HAP-1 (cell line): Measurements from ENCODE around the gene DCK.
"Not testable (repeated sequence)": the region's sequence is repeated elsewhere in the genome, so short reads cannot be mapped to it uniquely, and the experiment has no call there.

Experiments used
- DNase-seq, 2 experiments: peaks; one replicate each; pipeline ENCODE4 v3.0.0-alpha.2; 2016 to 2020; ENCODE audit warnings: low spot score in 2 of 2
- H3K27me3 ChIP-seq: fragments of 250-450 bp; sonication (Bioruptor Pico); 2 replicates; pipeline ENCODE4 v1.5.1; 2020; ENCODE audit warnings: low read depth, mild to moderate bottlenecking, moderate library complexity
- H3K36me3 ChIP-seq: fragments of 250-450 bp; sonication (Bioruptor Pico); replicated peaks from 2 replicates; pipeline ENCODE4 v1.5.1; 2020; ENCODE audit warnings: mild to moderate bottlenecking
- H3K4me1 ChIP-seq: fragments of 250-450 bp; sonication (Bioruptor Pico); 2 replicates; pipeline ENCODE4 v1.5.1; 2020; ENCODE audit warnings: mild to moderate bottlenecking
- H3K4me3 ChIP-seq: fragments of 250-450 bp; sonication (Bioruptor Pico); 2 replicates; pipeline ENCODE4 v1.5.1; 2020; ENCODE audit warnings: mild to moderate bottlenecking, moderate library complexity
- H3K9me3 ChIP-seq: fragments of 250-450 bp; sonication (Bioruptor Pico); 2 replicates; pipeline ENCODE4 v1.5.1; 2020; ENCODE audit warnings: mild to moderate bottlenecking, moderate library complexity
- in situ Hi-C: fragments of 300-500 bp; cut with MboI; formaldehyde crosslinking; loops from 3 replicates; pipeline ENCODE4 v1.14.3; 2020; ENCODE audit warnings: low sequenced_read_pairs, inconsistent platforms, mixed read lengths

The DCK gene

DNA sequence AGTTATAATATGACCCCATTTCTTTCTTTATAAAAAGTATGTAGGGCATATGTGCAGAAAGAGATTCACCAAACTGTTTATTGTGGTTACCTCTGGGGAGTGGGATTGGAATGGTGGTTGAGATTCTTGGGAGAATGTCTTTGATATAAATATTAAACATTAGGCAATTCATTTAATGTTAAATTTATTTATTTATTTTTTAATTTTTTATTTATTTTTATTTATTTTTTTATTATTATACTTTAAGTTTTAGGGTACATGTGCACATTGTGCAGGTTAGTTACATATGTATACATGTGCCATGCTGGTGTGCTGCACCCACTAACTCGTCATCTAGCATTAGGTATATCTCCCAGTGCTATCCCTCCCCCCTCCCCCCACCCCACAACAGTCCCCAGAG is 60.2 kb downstream of the DCK start:
- H3K27me3 ChIP-seq, DNase-seq, H3K9me3 ChIP-seq, H3K36me3 ChIP-seq, H3K4me3 ChIP-seq, in situ Hi-C loops, H3K4me1 ChIP-seq: not testable (repeated sequence)

DNA sequence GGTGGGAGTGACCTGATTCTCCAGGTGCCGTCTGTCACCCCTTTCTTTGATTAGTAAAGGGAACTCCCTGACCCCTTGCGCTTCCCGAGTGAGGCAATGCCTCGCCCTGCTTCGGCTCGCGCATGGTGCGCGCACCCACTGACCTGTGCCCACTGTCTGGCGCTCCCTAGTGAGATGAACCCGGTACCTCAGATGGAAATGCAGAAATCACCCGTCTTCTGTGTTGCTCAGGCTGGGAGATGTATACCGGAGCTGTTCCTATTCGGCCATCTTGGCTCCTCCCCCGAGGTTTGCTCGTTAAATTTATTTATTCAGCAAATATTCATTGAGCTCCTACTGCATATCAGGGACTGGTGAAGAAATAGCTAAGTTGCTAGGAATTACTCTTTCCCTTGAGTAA is 66.1 kb downstream of the DCK start:
- H3K4me1 ChIP-seq, H3K27me3 ChIP-seq, DNase-seq, H3K9me3 ChIP-seq, H3K4me3 ChIP-seq, H3K36me3 ChIP-seq, in situ Hi-C loops: not testable (repeated sequence)

DNA sequence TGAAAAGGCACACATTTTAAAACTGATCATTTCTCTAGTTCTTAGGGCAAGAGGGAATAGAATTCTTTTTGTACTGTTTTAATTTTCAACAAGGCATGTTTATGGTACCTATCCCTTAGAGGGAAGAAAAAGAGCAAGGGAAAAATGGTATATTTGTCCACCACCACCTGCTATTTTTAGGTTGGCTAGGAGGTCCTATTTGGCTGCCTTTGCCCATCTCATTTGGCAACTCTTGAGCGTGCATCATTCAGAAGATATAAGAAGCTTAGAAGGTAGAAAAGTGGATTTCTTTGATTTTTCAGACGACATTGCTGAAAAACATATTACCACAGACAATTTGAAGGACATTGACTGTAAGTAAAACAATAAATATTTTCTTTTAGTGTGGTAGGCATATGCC is 69.0 kb downstream of the DCK start:
- H3K9me3 ChIP-seq = no peaks in the 10 kb centered on the region
- no peaks in the 10 kb centered on the region for H3K36me3 ChIP-seq
- H3K4me1 ChIP-seq = no peaks in the 10 kb centered on the region
- H3K27me3 ChIP-seq = no peaks in the 10 kb centered on the region
- DNase-seq = no peak
- H3K4me3 ChIP-seq = no peak overlapping the region
- in situ Hi-C loops = no loop called here

DNA sequence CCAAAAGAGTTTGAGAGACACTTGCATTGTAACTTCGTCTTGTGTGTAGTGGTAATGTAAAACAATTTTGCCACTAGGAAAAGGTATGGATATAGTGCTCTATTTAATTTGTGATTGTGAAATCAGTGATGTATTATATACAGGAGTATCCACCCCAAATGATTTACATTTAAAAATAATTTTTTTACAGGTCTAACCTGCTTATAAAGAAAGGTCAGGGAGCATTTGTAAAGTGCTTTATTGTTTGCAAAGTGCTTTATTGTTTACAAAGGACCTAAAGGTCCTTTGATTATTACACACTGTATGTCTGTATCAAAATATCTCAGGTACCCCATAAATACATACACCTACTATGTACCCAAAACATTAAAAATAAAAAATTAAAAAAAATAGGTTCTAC is 70.3 kb downstream of the DCK start:
- H3K36me3 ChIP-seq = no peaks in the 10 kb centered on the region
- no peak overlapping the region for H3K4me3 ChIP-seq
- H3K27me3 ChIP-seq = no peaks in the 10 kb centered on the region
- in situ Hi-C loops = no loop called here
- H3K9me3 ChIP-seq = no peaks in the 10 kb centered on the region
- H3K4me1 ChIP-seq = no peaks in the 10 kb centered on the region
- DNase-seq = no peak

DNA sequence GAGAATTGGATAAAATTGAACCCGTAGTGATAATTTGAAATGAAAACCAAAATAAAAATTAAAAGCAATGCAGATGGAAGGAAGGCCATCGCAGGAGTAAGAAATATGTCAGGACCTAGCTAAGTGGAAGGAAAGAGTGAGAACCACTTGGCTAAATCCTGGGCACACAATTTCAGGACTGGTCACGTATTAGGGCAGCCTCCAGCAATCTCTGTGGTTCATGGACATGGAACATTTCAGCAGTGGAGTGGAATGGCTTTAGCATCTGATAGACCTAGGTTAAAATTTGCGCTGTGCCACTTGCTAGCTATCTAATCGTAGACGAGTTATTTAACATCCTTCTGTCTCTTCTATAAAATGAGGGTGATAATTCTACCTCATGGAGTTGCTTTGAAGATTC is 71.1 kb downstream of the DCK start:
- Histone ChIP-seq H3K4me1 (no peaks in the 10 kb centered on the region), H3K4me3 (no peak overlapping the region), H3K27me3 (0 out of 2 replicates have a peak, but pooled peaks cover 3% of the 10 kb centered on the region), H3K9me3 (no peaks in the 10 kb centered on the region), H3K36me3 (no peaks in the 10 kb centered on the region)
- no peak for DNase-seq
- in situ Hi-C loops = no loop called here

DNA sequence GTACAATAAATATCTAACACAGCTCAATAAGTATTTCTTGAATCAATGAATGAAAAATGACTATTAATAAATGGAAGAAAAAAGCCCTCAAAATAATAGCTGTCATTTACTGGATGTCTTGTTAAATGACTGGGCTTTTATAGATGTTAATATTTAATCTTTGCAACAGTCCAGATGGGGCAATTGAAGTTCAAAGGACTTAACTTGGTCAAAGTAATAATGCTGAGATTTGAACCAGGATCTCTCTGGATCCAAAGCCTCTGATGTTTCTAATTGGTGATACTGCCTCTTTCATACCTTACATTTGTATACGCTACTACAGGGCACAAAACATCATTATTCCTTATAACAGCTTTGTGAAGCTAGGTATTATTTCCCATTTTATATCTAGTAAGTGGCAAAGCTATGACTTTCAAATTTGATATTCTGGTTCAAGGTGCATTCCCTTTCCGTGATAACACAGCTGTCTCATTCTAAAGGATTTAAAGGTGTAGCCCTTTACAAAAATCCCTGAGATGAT is 72.6 kb downstream of the DCK start:
- DNase-seq = no peak
- Histone ChIP-seq H3K4me1 (no peaks in the 10 kb centered on the region), H3K36me3 (no peaks in the 10 kb centered on the region), H3K4me3 (no peak overlapping the region), H3K27me3 (0 out of 2 replicates have a peak, but pooled peaks cover 6% of the 10 kb centered on the region), H3K9me3 (no peaks in the 10 kb centered on the region)
- in situ Hi-C loops = no loop called here

DNA sequence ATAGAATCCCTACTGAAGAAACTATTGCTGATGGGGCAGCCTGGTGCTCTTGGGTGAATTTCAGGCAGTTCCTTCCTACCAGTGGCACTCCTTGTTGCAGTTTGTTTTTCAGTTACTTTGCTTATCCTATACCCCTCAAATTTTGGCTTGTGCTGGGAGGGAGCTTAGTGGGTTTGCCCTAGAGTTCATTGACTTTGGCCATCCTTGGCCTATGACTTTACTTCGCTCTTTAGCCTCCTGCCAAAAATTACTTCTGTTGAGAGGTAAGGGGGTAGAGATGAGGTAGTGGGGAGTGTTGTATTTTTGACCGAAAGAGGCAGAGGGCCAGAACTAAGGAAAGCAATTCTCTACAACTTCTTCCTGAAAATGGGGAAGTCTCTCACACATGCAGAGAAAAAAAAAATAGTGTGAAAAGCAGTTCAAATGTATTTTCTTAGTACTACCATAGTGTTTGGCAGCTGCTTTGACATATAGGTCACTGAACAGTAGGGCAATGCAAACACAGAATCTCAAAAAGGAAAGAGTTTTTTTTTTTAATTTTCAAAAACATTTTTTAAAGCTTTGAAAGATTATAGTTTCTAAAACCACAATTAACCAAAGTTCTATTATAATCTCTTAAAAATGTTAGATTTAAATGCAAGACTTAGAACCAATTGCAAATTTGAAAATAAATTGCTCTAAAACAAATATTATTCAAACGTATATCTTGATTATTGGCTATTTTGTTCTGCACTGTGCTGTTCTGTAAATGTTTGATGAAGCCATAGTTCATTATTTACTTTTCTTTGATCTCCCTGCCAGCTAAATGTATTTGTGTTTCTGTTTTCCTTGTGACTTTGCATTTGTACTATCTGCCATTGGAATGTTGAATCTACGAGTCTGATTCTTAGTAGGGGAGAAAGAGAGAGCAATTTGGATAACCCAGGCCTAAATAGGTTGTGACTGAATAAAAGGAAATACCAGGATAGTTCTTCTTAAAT is 73.6 kb downstream of the DCK start:
- no peak overlapping the region for H3K4me3 ChIP-seq
- in situ Hi-C loops = no loop called here
- H3K4me1 ChIP-seq = no peaks in the 10 kb centered on the region
- no peaks in the 10 kb centered on the region for H3K36me3 ChIP-seq
- H3K27me3 ChIP-seq = 0 out of 2 replicates have a peak, but pooled peaks cover 6% of the 10 kb centered on the region
- H3K9me3 ChIP-seq = no peaks in the 10 kb centered on the region
- DNase-seq = no peak

DNA sequence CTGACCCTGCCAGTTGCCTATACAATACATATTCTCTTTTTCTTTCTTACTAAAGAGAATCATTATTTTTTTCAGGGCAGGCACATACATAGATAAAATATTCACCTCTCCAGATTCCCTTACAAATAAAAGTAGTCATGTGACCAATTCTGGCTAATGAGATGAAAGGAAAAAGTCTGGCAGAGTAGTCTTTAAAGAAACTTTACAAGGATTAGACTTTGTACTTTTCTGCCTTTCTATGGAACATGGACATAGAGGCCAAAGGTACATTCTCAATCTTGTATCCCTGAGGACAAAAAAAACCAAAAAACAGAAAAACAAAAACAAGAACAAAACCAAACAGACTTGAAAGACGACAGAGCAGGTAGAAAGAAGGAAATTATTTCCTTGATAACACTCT is 75.6 kb downstream of the DCK start:
- Histone ChIP-seq H3K4me3 (no peak overlapping the region), H3K27me3 (0 out of 2 replicates have a peak, but pooled peaks cover 6% of the 10 kb centered on the region), H3K9me3 (no peaks in the 10 kb centered on the region), H3K36me3 (no peaks in the 10 kb centered on the region), H3K4me1 (no peaks in the 10 kb centered on the region)
- no peak for DNase-seq
- in situ Hi-C loops = no loop called here

DNA sequence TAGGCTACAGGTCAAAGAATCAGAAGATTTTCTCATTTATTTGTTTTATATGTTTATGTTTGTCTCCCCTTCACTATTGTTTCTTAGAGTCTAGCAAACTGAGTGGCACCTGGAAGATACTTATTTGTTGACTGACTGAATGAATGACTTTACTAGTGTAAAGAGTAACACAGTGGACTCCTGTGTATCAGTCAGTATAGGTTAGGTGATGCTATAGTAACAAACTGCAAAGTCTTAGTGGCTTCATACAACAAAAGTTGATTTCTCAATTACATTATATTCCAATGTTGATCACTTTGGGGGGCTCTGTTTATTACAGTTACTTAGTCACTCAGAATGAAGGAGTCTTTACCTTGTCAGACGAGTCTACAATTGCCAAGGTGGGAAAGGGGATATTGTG is 76.6 kb downstream of the DCK start:
- in situ Hi-C loops = no loop called here

DNA sequence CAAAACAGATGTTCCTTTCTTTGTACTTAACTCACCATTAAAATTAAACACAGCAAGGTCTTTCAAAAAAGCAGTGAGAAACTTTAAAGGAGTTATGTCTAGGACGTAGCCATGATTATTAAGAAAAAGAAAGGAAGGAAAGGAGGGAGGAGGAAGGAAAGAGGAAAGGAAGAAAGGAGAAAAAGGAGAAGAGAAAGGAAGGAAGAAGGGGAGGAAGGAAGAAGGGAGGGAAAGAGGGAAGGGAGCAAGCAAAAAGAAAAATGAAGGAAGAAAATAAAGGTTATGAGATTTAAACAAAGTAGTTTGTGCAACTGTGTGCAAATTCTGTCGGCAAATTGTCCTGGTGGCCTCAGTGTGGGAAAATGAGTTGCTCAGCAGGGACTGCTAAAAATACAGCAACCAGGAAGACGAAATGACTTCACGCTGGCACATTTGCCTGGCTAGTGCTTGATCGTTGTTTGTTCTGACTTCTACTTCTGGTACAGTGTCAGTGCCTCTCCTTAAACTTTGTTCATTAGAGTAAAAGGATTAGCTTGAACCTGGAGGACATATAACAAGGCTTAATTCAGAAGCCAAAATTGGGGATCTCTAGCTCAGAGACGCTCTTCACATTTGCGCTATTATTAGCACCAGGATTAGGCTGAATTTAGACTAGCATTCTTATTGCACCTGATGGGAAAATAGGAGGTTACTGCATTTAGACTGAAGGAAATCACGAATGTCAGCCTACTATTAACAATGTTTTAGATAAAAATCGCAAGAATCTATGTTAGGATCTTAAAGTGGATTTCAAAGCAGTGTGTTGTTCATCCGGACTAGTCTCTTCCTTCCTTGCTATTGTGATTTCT is 81.2 kb downstream of the DCK start:
- in situ Hi-C loops = no loop called here
- Histone ChIP-seq H3K4me3 (no peak overlapping the region), H3K36me3 (no peaks in the 10 kb centered on the region), H3K4me1 (no peaks in the 10 kb centered on the region), H3K9me3 (no peaks in the 10 kb centered on the region), H3K27me3 (0 out of 2 replicates have a peak, but pooled peaks cover 3% of the 10 kb centered on the region)
- no peak for DNase-seq

More for the DNA sequence above, 76.6 kb downstream of the DCK start:
- no peak overlapping the region for H3K4me3 ChIP-seq
- no peaks in the 10 kb centered on the region for H3K9me3 ChIP-seq
- DNase-seq = no peak
- no peaks in the 10 kb centered on the region for H3K4me1 ChIP-seq
- 0 out of 2 replicates have a peak, but pooled peaks cover 6% of the 10 kb centered on the region for H3K27me3 ChIP-seq
- H3K36me3 ChIP-seq = no peaks in the 10 kb centered on the region
